PFSK-1 (cell line): ENCODE data around the gene SLCO6A1.

Source experiments
- FOXP2 ChIP-seq: optimal IDR thresholded peaks from 2 replicates; pipeline ENCODE3; 2011; ENCODE audit warnings: borderline replicate concordance, control low read depth, inconsistent platforms; ENCODE audit not compliant: insufficient read depth; ENCODE audit errors: extremely low read length, extremely low read depth
- POLR2AphosphoS5 ChIP-seq: IDR thresholded peaks from 2 replicates; pipeline ENCODE4 v1.6.1; 2012; ENCODE audit warnings: low read depth, mild to moderate bottlenecking, control low read depth, low read length, moderate library complexity
- REST ChIP-seq, 2 experiments: IDR thresholded peaks; 2 replicates each; pipeline versions ENCODE4 v1.6.1 to v1.8.0; 2011 to 2012; ENCODE audit warnings: low read depth in 2 of 2, low read length in 2 of 2, control low read depth in 1 of 2, inconsistent platforms in 1 of 2, mild to moderate bottlenecking in 1 of 2, moderate library complexity in 1 of 2; ENCODE audit not compliant: insufficient read depth in 1 of 2
- SIN3A ChIP-seq: IDR thresholded peaks from 2 replicates; pipeline ENCODE4 v1.6.1; 2012; ENCODE audit warnings: mild to moderate bottlenecking, low read length, moderate library complexity, borderline replicate concordance; ENCODE audit not compliant: insufficient read depth
- TAF1 ChIP-seq: IDR thresholded peaks from 2 replicates; pipeline ENCODE4 v1.6.1; 2012; ENCODE audit warnings: low read length, control low read depth, borderline replicate concordance; ENCODE audit not compliant: insufficient read depth

SLCO6A1 gene

DNA sequence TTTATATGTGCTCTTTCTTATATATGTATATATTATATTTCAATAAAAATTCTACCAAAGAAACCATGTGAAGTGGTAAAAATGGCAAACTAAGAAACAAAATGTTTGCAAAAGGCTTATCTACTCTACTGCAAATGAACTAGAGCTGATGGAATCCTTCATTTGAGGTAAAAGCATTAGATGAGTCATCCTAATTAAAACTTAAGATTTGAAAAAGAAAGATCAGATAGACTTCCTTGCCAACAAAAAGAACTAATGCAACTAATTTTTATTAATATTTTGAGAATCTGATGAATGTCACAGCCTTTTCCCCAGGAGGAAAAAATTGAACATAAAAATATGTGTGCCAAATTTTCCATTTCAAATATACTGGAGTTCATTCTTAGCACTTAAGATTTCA lies 118.6 kb downstream of the SLCO6A1 start:
- TF ChIP-seq FOXP2 (no peak), REST (IDR thresholded peaks at IDR 0.05; ENCODE audit: insufficient read depth in 1 of 2, low read depth in 2 of 2, low read length in 2 of 2) (no peak), TAF1 (no peak), POLR2AphosphoS5 (no peak), SIN3A (no peak)

GRCh38 chr5:102375876-102376275 lies 122.9 kb downstream of the SLCO6A1 start:
- TF ChIP-seq REST (IDR thresholded peaks at IDR 0.05; ENCODE audit: insufficient read depth in 1 of 2, low read depth in 2 of 2, low read length in 2 of 2): no peak
- no peak for TF ChIP-seq SIN3A
- TF ChIP-seq FOXP2: no peak
- TF ChIP-seq POLR2AphosphoS5: no peak
- no peak for TF ChIP-seq TAF1

GRCh38 chr5:102375272-102375671 lies 123.5 kb downstream of the SLCO6A1 start:
- TF ChIP-seq TAF1 (no peak), REST (IDR thresholded peaks at IDR 0.05; ENCODE audit: insufficient read depth in 1 of 2, low read depth in 2 of 2, low read length in 2 of 2) (no peak), POLR2AphosphoS5 (no peak), SIN3A (no peak), FOXP2 (no peak)

DNA sequence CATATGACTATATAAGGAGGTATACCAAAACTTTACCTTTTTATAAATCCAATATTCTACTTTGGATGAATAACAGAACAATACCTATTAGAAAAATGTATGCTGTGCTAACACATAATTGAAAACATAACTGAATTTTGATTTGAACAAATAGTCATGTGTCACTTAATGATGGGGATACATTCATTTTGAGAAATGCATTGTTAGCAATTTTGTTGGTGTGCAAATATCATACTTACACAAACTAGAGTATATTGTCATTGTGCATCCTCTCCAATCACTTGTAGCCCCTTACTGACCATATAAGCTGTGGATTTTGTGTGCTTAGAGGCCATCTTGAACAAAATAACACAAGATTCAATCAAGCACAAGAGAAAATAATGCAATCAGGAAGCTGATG lies 130.4 kb downstream of the SLCO6A1 start:
- TF ChIP-seq FOXP2: no peak
- no peak for TF ChIP-seq TAF1
- no peak for TF ChIP-seq SIN3A
- no peak for TF ChIP-seq REST (IDR thresholded peaks at IDR 0.05; ENCODE audit: insufficient read depth in 1 of 2, low read depth in 2 of 2, low read length in 2 of 2)
- no peak for TF ChIP-seq POLR2AphosphoS5

GRCh38 chr5:102341681-102342288 lies 157.0 kb downstream of the SLCO6A1 start:
- no peak for TF ChIP-seq TAF1
- TF ChIP-seq POLR2AphosphoS5: no peak
- TF ChIP-seq FOXP2: no peak
- no peak for TF ChIP-seq SIN3A
- TF ChIP-seq REST (IDR thresholded peaks at IDR 0.05; ENCODE audit: insufficient read depth in 1 of 2, low read depth in 2 of 2, low read length in 2 of 2): no peak
